Sigmoid colon (tissue), 7 donors: ENCODE measurements around the gene CAST. TPM values are rescaled to one million over a fixed set of nuclear protein-coding genes. Genes with fewer than 3 reads are reported as not detected.
A peak's percentile ranks its signal among the peaks of the same experiment; 100 is the strongest.
"Not testable (repeated sequence)": the region's sequence is repeated elsewhere in the genome, so short reads cannot be mapped to it uniquely, and the experiment has no call there.

Experiments
- DNase-seq: peaks from one replicate; pipeline ENCODE4 v3.0.0-alpha.2; 2019
- H3K27ac ChIP-seq, 4 donors: fragments of 200-600 bp; sonication (generic); one replicate each; pipeline ENCODE4 v1.5.1; 2016 to 2019; ENCODE audit warnings: mild to moderate bottlenecking in 1 of 4
- H3K27me3 ChIP-seq, 3 donors: fragments of 200-600 bp; sonication (generic); one replicate each; pipeline ENCODE4 v1.5.1; 2019; ENCODE audit warnings: mild to moderate bottlenecking in 1 of 3
- H3K36me3 ChIP-seq, 4 donors: fragments of 200-600 bp; sonication (generic); one replicate each; pipeline ENCODE4 v1.5.1; 2016 to 2019
- H3K4me1 ChIP-seq, 4 donors: fragments of 200-600 bp; sonication (generic); one replicate each; pipeline ENCODE4 v1.5.1; 2017 to 2019
- H3K4me3 ChIP-seq, 4 donors: fragments of 200-600 bp; sonication (generic); one replicate each; pipeline ENCODE4 v1.5.1; 2017 to 2019; ENCODE audit warnings: mild to moderate bottlenecking in 2 of 4, moderate library complexity in 1 of 4
- H3K9me3 ChIP-seq, 4 donors: fragments of 200-600 bp in 3 of 4; sonication (generic) in 3 of 4; one replicate each; pipeline versions ENCODE4 v1.5.1 to v1.6.1; 2013 to 2019
- CTCF ChIP-seq, 4 experiments: fragments of 450-650 bp in 3 of 4; fragments of 200-600 bp in 1 of 4; IDR thresholded peaks; one replicate each; pipeline ENCODE4 v1.5.1; 2016 to 2019; ENCODE audit warnings: antibody characterized with exemption in 4 of 4, mild to moderate bottlenecking in 3 of 4, moderate library complexity in 2 of 4
- EP300 ChIP-seq, 4 donors: sonication (generic); formaldehyde crosslinking; IDR thresholded peaks; one replicate each; pipeline ENCODE4 v1.6.1; 2017; ENCODE audit warnings: antibody characterized with exemption in 4 of 4
- POLR2A ChIP-seq, 2 donors: fragments of 450-650 bp; IDR thresholded peaks; one replicate each; pipeline ENCODE4 v1.6.1; 2016; ENCODE audit warnings: antibody characterized with exemption in 2 of 2, mild to moderate bottlenecking in 2 of 2, moderate library complexity in 2 of 2
- POLR2AphosphoS5 ChIP-seq, 4 donors: sonication (generic); formaldehyde crosslinking; IDR thresholded peaks; one replicate each; pipeline ENCODE4 v1.6.1; 2017; ENCODE audit warnings: antibody characterized with exemption in 4 of 4
- WGBS, 2 donors: extraction: QIAGEN DNeasy Blood & Tissue Kit; methylation state at CpG; one replicate each; pipeline ENCODE4 v1.1.7; 2013; 5-methylcytosine and 5-hydroxymethylcytosine counted together
- intact Hi-C: fragments of 100-400 bp; cut with DNase I; formaldehyde crosslinking; loops from one replicate; pipeline ENCODE4 v1.15.1; 2023
- polyA plus RNA-seq, 3 donors: library from polyadenylated mRNA; stranded (reverse); fragments of 200-250 nt; gene quantifications; one replicate each; pipeline ENCODE4 v1.2.3, GENCODE V29; 2013
- total RNA-seq, 4 donors: library from RNA; depleted of rRNA; stranded (reverse); fragments of >200 nt; gene quantifications; one replicate each; pipeline ENCODE4 v1.1.0, GENCODE V29; 2016
- donor health status: healthy with polysubstance abuse.
- donor health status: Bipolar disorder and iron deficiency.
- donor health status: healthy.

Gene CAST
- total and polyA plus RNA-seq, 7 donors: 138 to 348 (median 225) TPM

GRCh38 chr5:96789794-96790330, 127.7 kb downstream of the CAST start:
- no peaks in the 10 kb centered on the region for H3K9me3 ChIP-seq
- H3K27me3 ChIP-seq: no peaks in the 10 kb centered on the region
- H3K4me1 ChIP-seq: peaks cover 0 to 42% (median 29%) of the 10 kb centered on the region in 4 donors
- H3K27ac ChIP-seq: peak overlapping the region in 2 of 4 donors; percentile 21 to 61
- TF ChIP-seq POLR2A (IDR thresholded peaks at IDR 0.05) (no peak), POLR2AphosphoS5 (IDR thresholded peaks at IDR 0.05) (no peak), EP300 (IDR thresholded peaks at IDR 0.05) (no peak), CTCF (IDR thresholded peaks at IDR 0.05) (no peak)
- no peak for DNase-seq
- H3K4me3 ChIP-seq: no peak overlapping the region
- H3K36me3 ChIP-seq: peaks cover 0 to 67% (median 7%) of the 10 kb centered on the region in 4 donors
- intact Hi-C loops: no loop called here

GRCh38 chr5:96790961-96791504, 128.9 kb downstream of the CAST start:
- TF ChIP-seq POLR2A (IDR thresholded peaks at IDR 0.05) (no peak), CTCF (IDR thresholded peaks at IDR 0.05) (no peak), EP300 (IDR thresholded peaks at IDR 0.05) (no peak), POLR2AphosphoS5 (IDR thresholded peaks at IDR 0.05) (no peak)
- Histone ChIP-seq H3K27me3 (no peaks in the 10 kb centered on the region), H3K27ac (peak overlapping the region in 3 of 4 donors; percentile 17 to 61 (median 25)), H3K4me3 (no peak overlapping the region), H3K4me1 (peaks cover 0 to 51% (median 32%) of the 10 kb centered on the region in 4 donors), H3K9me3 (peaks cover 0 to 1% (median 0%) of the 10 kb centered on the region in 4 donors), H3K36me3 (peaks cover 0 to 68% (median 12%) of the 10 kb centered on the region in 4 donors)
- DNase-seq: no peak
- intact Hi-C loops: no loop called here
- 59 to 70% methylated on average over 3 of the region's 3 CpGs for WGBS, 2 donors

DNA sequence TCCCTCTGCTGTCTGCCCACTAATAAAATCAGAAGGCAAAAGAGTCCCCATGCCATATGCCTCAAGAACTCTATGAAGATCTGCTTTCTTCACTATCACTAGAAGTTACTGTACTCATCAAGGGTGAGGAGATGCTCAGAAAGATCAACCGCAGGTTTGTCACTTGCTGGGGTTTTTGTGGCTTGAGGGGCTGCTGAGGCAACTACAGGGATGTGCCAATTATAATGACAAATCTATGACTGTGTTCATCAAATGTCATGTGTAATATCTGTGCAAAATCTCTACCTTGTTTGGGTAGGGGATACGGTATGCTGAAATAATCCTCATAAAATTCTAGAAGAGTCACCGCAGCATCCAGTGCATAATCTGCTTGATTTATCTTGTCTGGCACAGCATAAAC, 132.6 kb downstream of the CAST start:
- TF ChIP-seq CTCF (IDR thresholded peaks at IDR 0.05): no peak
- TF ChIP-seq POLR2AphosphoS5 (IDR thresholded peaks at IDR 0.05): no peak
- TF ChIP-seq POLR2A (IDR thresholded peaks at IDR 0.05): no peak
- TF ChIP-seq EP300 (IDR thresholded peaks at IDR 0.05): no peak
- intact Hi-C loops: no loop called here
- no peak overlapping the region for H3K27ac ChIP-seq
- peaks cover 0 to 34% (median 22%) of the 10 kb centered on the region in 4 donors for H3K4me1 ChIP-seq
- DNase-seq: no peak
- peaks cover 8 to 87% (median 28%) of the 10 kb centered on the region in 4 donors for H3K36me3 ChIP-seq
- 78 to 92% methylated on average over 3 of the region's 3 CpGs for WGBS, 2 donors
- H3K4me3 ChIP-seq: no peak overlapping the region
- H3K9me3 ChIP-seq: peaks cover 0 to 3% (median 0%) of the 10 kb centered on the region in 4 donors
- H3K27me3 ChIP-seq: no peaks in the 10 kb centered on the region

- no peak overlapping the region for H3K4me3 ChIP-seq
- H3K27ac ChIP-seq: no peak overlapping the region
- intact Hi-C loops: no loop called here
- H3K27me3 ChIP-seq: no peaks in the 10 kb centered on the region
- WGBS, 2 donors: 79 to 92% methylated on average over 2 of the region's 2 CpGs
- H3K4me1 ChIP-seq: peaks cover 0 to 25% (median 17%) of the 10 kb centered on the region in 4 donors
- H3K36me3 ChIP-seq: peaks cover 8 to 89% (median 31%) of the 10 kb centered on the region in 4 donors
- DNase-seq: no peak
- H3K9me3 ChIP-seq: peaks cover 0 to 3% (median 0%) of the 10 kb centered on the region in 4 donors
- TF ChIP-seq POLR2AphosphoS5 (IDR thresholded peaks at IDR 0.05): no peak
These were observed 133.4 kb downstream of the CAST start for GRCh38 chr5:96795626-96796025.

DNA sequence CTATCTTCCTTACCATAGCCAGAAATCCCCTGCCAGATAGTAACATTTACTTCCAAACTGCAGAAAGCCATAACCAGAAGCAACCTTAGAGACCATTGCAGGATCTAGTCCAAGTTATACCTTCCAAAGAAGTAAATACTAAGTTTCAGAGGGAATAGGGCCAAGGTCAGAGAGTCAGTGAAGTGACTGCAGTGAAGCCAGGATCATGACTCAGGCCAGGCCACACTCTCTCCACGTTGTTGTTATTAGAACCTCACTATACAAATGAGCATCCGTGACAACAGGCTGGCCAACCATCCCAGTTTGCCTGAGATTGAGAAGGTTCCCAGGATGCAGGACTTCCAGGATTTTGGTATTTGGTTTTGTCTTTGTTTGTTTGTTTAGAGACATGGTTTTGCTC, 134.3 kb downstream of the CAST start:
- WGBS, 2 donors: 88 to 91% methylated on average over 2 of the region's 2 CpGs
- Histone ChIP-seq H3K4me3 (no peak overlapping the region), H3K4me1 (peaks cover 0 to 17% (median 9%) of the 10 kb centered on the region in 4 donors), H3K9me3 (peaks cover 0 to 3% (median 0%) of the 10 kb centered on the region in 4 donors), H3K27ac (no peak overlapping the region), H3K27me3 (no peaks in the 10 kb centered on the region), H3K36me3 (peaks cover 8 to 96% (median 33%) of the 10 kb centered on the region in 4 donors)
- intact Hi-C loops: no loop called here
- TF ChIP-seq POLR2AphosphoS5 (IDR thresholded peaks at IDR 0.05): no peak
- no peak for TF ChIP-seq CTCF (IDR thresholded peaks at IDR 0.05)
- no peak for TF ChIP-seq POLR2A (IDR thresholded peaks at IDR 0.05)
- no peak for TF ChIP-seq EP300 (IDR thresholded peaks at IDR 0.05)
- no peak for DNase-seq

- 25 to 71% methylated on average over 11 of the region's 11 CpGs for WGBS, 2 donors
- intact Hi-C loops: loop anchor here (10.0 kb wide), 1 partner anchor 187 kb away; no protein-coding TSS in a partner anchor
- Histone ChIP-seq H3K36me3 (peaks cover 2 to 44% (median 15%) of the 10 kb centered on the region in 4 donors), H3K4me1 (peaks cover 0 to 27% (median 14%) of the 10 kb centered on the region in 4 donors)
- H3K27ac ChIP-seq, DNase-seq, H3K4me3 ChIP-seq, H3K27me3 ChIP-seq, H3K9me3 ChIP-seq: not testable (repeated sequence)
These were observed 139.5 kb downstream of the CAST start for GRCh38 chr5:96801718-96802117.
